Stimulated activated CD8-positive, alpha-beta memory T cell treated with anti-CD3 and anti-CD28 coated beads, Interleukin-15, amount 100 ng/mL, for 4 hours (primary cell): ENCODE data around the gene DEPDC1.

Source experiments
- DNase-seq, 2 donors: peaks; one replicate each; pipeline ENCODE4 v3.0.0-alpha.2; 2020; ENCODE audit warnings: low read depth in 2 of 2

Gene DEPDC1

GRCh38 chr1:68473060-68473459, 23.8 kb downstream of the DEPDC1 start:
- no peak for DNase-seq

GRCh38 chr1:68470388-68470970, 26.4 kb downstream of the DEPDC1 start:
- DNase-seq: no peak

- no peak for DNase-seq
Observed at GRCh38 chr1:68464891-68465290, 32.0 kb downstream of the DEPDC1 start.

GRCh38 chr1:68460935-68461334, 35.9 kb downstream of the DEPDC1 start:
- no peak for DNase-seq

- no peak for DNase-seq
Observed at GRCh38 chr1:68459796-68460195, 37.1 kb downstream of the DEPDC1 start.

- no peak for DNase-seq
Observed at GRCh38 chr1:68459091-68459490, 37.8 kb downstream of the DEPDC1 start.

GRCh38 chr1:68456202-68456601, 40.7 kb downstream of the DEPDC1 start:
- DNase-seq: no peak

GRCh38 chr1:68454534-68454933, 42.3 kb downstream of the DEPDC1 start:
- DNase-seq: no peak

GRCh38 chr1:68453060-68453670, 43.7 kb downstream of the DEPDC1 start:
- no peak for DNase-seq

- no peak for DNase-seq
Observed at GRCh38 chr1:68449901-68450300, 47.0 kb downstream of the DEPDC1 start, which contains the start of gene RPE65. Gene RPE65 (minus strand): TSS chr1:68449954. CDS start chr1:68449905, 49 bp downstream.

GRCh38 chr1:68448365-68448764, 48.5 kb downstream of the DEPDC1 start:
- DNase-seq: no peak

GRCh38 chr1:68445709-68446108, 51.2 kb downstream of the DEPDC1 start:
- DNase-seq: no peak

GRCh38 chr1:68442822-68443556, 53.9 kb downstream of the DEPDC1 start:
- DNase-seq: no peak

GRCh38 chr1:68442006-68442405, 54.9 kb downstream of the DEPDC1 start:
- no peak for DNase-seq

- no peak for DNase-seq
Observed at GRCh38 chr1:68438310-68438709, 58.6 kb downstream of the DEPDC1 start.

- no peak for DNase-seq
Observed at GRCh38 chr1:68433395-68433794, 63.5 kb downstream of the DEPDC1 start.

GRCh38 chr1:68431076-68431475, 65.8 kb downstream of the DEPDC1 start:
- DNase-seq: no peak

- no peak for DNase-seq
Observed at GRCh38 chr1:68429233-68429808, 67.6 kb downstream of the DEPDC1 start.

GRCh38 chr1:68426594-68426993, 70.3 kb downstream of the DEPDC1 start:
- DNase-seq: no peak
